ENCODE measurements around the gene ARHGAP24.

DNA sequence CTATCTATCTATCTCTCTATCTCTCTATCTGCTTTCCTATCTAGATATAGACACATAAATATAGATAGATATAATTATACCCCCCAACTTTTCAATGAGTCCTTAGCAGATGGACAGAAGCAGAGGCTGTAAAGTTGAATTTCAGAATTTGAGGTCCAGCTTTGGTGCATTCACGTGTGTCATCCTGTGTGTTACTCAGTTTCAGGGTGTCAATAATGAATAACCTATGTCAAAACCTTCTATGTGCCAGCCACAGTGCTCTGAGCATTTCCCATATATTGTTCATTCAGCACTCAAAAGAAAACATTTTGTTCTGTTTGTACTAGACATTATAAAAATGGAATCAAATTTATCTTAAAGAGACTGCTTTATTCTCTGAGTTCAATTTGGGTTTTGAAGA is 310.0 kb downstream of the ARHGAP24 start:
- TF ChIP-seq, protein P1, sequence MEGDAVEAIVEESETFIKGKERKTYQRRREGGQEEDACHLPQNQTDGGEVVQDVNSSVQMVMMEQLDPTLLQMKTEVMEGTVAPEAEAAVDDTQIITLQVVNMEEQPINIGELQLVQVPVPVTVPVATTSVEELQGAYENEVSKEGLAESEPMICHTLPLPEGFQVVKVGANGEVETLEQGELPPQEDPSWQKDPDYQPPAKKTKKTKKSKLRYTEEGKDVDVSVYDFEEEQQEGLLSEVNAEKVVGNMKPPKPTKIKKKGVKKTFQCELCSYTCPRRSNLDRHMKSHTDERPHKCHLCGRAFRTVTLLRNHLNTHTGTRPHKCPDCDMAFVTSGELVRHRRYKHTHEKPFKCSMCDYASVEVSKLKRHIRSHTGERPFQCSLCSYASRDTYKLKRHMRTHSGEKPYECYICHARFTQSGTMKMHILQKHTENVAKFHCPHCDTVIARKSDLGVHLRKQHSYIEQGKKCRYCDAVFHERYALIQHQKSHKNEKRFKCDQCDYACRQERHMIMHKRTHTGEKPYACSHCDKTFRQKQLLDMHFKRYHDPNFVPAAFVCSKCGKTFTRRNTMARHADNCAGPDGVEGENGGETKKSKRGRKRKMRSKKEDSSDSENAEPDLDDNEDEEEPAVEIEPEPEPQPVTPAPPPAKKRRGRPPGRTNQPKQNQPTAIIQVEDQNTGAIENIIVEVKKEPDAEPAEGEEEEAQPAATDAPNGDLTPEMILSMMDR (IDR thresholded peaks at IDR 0.05; ENCODE audit: extremely low read depth in 1 of 2, insufficient read depth in 1 of 2, low read depth in 1 of 2, low read length in 2 of 2), result no peak
- TF ChIP-seq MYC (IDR thresholded peaks at IDR 0.05; ENCODE audit: low read depth, low read length) (no peak), POLR2A (IDR thresholded peaks at IDR 0.05; ENCODE audit: low read depth, low read length) (no peak)

All from endothelial cell of umbilical vein (primary cell).